ENCODE measurements around the gene LIPA. TPM values are rescaled to one million over a fixed set of nuclear protein-coding genes. Genes with fewer than 3 reads are reported as not detected.

Gene LIPA
- total RNA-seq, 4 donors from 2014 or later: 12.5 to 22.8 (median 18.0) TPM

GRCh38 chr10:89207801-89208551 lies 43.6 kb downstream of the LIPA start:
- H3K4me3 ChIP-seq (ENCODE audit: low read depth, poor library complexity, severe bottlenecking): peak overlapping the region; percentile 10
- DNase-seq (ENCODE audit: low spot score in 2 of 2): peak in 1 of 2 donors; percentile 91
- WGBS, 2 donors: 8 to 19% methylated on average over 27 to 56 of the region's 60 CpGs
- TF ChIP-seq POLR2A (IDR thresholded peaks at IDR 0.05) (no peak), CTCF (IDR thresholded peaks at IDR 0.05) (no peak)
- intact Hi-C loops (cut with DNase I; ENCODE audit: low total_unique reads): loop anchor here (5.0 kb wide), 1 partner anchor 181 kb away; no protein-coding TSS in a partner anchor

- peak within 1 kb of the TSS; percentile 10 for H3K4me3 ChIP-seq (ENCODE audit: low read depth, poor library complexity, severe bottlenecking)
- intact Hi-C loops (cut with DNase I; ENCODE audit: low total_unique reads): loop anchor here (5.0 kb wide), 1 partner anchor 180 kb away; no protein-coding TSS in a partner anchor
- DNase-seq (ENCODE audit: low spot score in 2 of 2): peak; percentile 81 to 97
- 0 to 1% methylated on average over 28 of the region's 28 CpGs for WGBS, 2 donors
- no peak for TF ChIP-seq POLR2A (IDR thresholded peaks at IDR 0.05)
- no peak for TF ChIP-seq CTCF (IDR thresholded peaks at IDR 0.05)
Observed at GRCh38 chr10:89207181-89207800, 44.3 kb downstream of the LIPA start, which contains the start of gene CH25H. Gene CH25H, minus strand, starts transcription at chr10:89207317. Its CDS starts 25 bp downstream, at chr10:89207292.

GRCh38 chr10:89206402-89207180 lies 45.0 kb downstream of the LIPA start:
- peak; percentile 30 to 89 for DNase-seq (ENCODE audit: low spot score in 2 of 2)
- intact Hi-C loops (cut with DNase I; ENCODE audit: low total_unique reads): loop anchor here (5.0 kb wide), 1 partner anchor 179 kb away; no protein-coding TSS in a partner anchor
- TF ChIP-seq POLR2A (IDR thresholded peaks at IDR 0.05): no peak
- no peak for TF ChIP-seq CTCF (IDR thresholded peaks at IDR 0.05)
- WGBS, 2 donors: 10 to 20% methylated on average over 42 of the region's 42 CpGs
- peak overlapping the region; percentile 8 for H3K4me3 ChIP-seq (ENCODE audit: low read depth, poor library complexity, severe bottlenecking)

GRCh38 chr10:89204621-89205185 lies 46.9 kb downstream of the LIPA start:
- H3K4me3 ChIP-seq (ENCODE audit: low read depth, poor library complexity, severe bottlenecking): no peak overlapping the region
- no peak for TF ChIP-seq POLR2A (IDR thresholded peaks at IDR 0.05)
- no peak for TF ChIP-seq CTCF (IDR thresholded peaks at IDR 0.05)
- no peak for DNase-seq (ENCODE audit: low spot score in 2 of 2)
- intact Hi-C loops (cut with DNase I; ENCODE audit: low total_unique reads): loop anchor here (5.0 kb wide), 1 partner anchor 177 kb away; no protein-coding TSS in a partner anchor
- WGBS, 2 donors: 49 to 74% methylated on average over 6 of the region's 6 CpGs

GRCh38 chr10:89203237-89203636 lies 48.3 kb downstream of the LIPA start:
- TF ChIP-seq POLR2A (IDR thresholded peaks at IDR 0.05): no peak
- 78 to 86% methylated on average over 1 of the region's 1 CpG for WGBS, 2 donors
- no peak overlapping the region for H3K4me3 ChIP-seq (ENCODE audit: low read depth, poor library complexity, severe bottlenecking)
- intact Hi-C loops (cut with DNase I; ENCODE audit: low total_unique reads): no loop called here
- no peak for DNase-seq (ENCODE audit: low spot score in 2 of 2)
